HG02970 (cell line): ENCODE results near the gene PMPCA.

Source experiments
- ATAC-seq: cut with Tn5 transposase; IDR thresholded peaks from one replicate; pipeline ENCODE4 v1.9.1; 2021; ENCODE audit warnings: mild to moderate bottlenecking, moderate library complexity, moderate number of reproducible peaks; ENCODE audit not compliant: unreplicated experiment, low FRiP score

Gene PMPCA

DNA sequence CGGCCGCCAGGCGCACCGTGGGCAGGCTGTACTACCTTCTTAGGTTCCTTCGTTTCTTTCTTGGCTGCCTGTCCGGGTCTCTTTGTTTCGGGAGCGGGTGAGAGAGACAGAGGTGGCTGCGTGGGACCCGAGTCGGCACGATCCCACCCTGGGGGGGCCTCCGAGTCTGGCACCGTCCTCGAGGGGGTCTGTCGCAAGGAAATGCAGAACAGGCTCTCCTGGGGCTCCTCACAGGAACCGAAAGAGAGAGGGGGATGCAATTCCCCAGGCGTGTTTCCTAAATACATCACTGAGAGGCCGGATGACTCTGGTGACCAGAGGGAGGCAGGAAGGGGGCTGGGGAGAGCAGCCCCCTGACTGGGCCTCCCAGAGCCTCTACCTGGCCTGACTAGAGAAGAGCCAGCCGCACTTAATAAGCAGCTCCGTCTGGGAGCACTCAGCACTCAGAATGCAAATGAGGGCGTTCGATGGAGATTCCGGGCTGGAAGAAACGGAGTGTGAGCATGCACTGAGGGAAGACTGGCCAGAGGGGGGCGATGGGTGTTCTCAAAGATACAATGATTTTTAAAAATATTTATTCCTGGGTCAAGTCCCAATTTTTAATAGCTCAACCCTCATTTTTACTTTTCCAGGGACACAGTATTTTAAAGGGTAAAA is 40.9 kb downstream of the PMPCA start:
- ATAC-seq = no peak

DNA sequence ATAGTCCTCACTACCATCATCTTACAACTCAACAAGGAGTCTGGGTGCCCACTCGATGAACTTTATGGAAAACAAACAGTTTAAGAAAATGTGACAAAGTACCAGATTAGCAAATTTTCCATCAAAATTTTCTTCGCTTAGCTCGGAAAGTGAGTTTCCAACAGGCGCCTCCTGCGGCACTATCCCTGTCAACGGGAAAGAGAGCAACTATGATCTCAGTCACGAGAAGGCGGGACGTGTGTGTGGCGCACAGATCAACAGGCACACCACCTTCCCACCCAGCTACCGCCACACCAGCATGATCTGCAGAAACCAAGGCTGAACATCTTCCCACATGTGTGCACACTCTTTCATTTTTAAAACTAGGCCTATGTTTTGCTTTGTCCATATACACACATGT is 42.9 kb downstream of the PMPCA start:
- ATAC-seq = no peak

DNA sequence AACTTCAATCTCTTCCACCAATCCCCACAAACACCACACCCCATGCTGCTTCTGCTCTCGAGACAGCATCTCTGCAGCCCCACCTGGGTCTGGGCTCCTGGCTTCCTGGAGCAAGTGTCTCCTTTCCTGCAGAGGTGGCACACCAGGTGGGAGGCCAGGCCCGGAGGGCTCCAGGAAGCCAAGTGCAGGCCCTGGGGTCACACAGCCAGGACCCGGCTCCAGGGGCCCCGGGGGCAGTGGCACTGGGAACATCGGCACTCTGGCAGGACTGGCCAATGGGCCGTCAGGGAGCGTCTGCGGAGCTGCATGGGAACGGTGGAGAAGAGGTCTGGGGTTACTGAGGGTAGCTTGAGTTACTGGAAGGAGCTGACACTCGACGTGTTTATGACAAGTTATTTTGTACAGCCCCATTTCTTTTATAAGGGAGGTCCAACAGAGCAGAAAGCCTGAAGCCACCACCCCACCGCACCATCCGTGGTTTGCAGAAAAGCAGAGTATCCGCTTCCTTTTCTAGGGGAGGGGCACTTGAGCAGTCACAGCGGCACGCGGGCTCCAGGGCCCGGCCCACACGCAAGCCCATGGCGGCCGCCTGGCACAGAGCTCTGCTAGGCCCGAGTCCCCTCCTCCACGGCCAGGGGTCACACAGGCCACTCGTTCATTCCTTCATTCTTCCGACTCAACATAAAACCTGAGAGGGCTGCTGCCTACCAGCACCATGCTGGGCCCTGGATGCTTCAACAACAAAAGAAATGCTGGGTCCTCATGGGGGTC is 43.8 kb downstream of the PMPCA start:
- ATAC-seq = no peak

DNA sequence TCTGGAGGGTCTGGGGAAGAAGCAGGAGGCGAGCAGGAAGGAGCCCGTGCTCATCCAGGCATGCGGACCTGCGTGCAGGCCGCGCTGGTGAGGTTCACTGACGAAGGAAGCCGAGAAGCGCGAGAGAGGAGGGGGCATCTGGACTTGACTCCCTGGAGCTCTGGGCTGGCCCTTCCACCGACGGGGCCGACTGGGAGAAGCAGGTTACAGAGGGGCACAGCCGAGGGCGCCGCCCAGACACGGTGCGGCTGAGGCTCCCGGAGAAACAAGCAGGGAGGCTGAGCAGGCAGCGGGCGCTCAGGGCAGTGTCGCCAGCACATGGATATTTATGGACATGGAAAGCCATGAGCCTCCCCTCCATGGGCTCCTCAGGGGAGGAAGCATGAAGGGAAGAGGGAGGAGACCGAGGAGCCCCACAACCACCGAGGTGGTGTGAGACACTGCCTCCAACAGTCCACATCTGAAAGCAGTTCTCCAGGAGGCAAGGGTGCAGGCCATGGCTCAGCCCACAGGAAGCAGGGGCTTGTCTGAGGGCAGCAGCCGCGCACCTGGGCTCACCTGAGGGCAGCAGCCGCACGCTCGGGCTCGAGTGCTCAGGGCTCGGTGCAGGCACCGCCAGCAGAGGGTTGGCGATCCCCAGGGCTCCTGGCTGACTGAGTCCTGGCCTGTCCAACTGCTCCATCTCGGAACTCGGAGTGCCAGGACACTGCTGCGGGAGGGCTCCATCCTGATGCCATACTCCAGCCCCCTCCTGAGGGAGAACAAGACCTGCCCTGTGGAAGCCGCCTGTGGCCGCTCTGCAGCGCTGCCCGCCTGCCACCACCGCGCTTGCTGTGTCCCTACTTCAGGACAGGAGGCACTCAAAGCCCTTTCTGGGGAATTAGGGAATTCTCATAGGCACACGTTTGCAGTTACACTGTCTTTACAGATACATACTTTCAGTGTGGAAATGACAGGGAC is 44.9 kb downstream of the PMPCA start:
- ATAC-seq = no peak

DNA sequence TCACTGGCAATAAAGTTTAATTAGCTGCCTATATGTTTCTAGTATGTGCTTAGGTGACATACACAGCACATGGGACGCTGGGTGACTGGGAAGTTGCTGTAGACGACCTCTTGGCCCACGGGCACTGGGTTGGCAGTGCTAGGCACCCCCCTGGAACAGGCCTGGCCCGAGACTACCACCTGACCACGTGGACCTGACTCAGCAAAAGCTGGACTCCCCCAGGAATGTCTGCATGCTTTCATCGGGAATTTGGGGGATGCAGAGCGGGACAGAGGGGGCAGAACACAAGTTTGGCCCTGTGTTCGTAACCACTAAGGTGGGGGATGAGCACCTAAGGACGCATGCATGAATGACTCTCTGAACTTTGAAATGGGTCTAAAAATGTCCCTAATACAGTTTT is 45.8 kb downstream of the PMPCA start:
- no peak for ATAC-seq

DNA sequence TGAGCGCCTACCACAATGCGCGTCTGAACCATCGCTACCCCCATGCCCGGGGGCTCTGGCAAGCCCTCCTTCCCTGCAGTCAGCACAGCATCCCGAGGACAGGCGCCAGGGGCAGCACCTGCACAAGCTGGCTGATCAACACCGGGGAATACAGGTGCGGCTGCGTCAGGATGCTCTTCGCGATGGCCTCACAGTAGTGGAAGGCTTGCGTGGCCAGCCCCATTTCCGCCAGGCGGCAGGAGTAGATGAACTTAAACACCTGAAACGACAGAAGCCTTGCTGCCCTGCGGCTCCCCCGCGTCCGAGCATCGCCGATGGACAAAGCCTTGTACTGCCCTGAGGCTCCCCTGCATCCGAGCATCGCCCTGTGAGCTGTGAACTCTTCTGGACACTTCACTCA is 46.9 kb downstream of the PMPCA start:
- no peak for ATAC-seq

DNA sequence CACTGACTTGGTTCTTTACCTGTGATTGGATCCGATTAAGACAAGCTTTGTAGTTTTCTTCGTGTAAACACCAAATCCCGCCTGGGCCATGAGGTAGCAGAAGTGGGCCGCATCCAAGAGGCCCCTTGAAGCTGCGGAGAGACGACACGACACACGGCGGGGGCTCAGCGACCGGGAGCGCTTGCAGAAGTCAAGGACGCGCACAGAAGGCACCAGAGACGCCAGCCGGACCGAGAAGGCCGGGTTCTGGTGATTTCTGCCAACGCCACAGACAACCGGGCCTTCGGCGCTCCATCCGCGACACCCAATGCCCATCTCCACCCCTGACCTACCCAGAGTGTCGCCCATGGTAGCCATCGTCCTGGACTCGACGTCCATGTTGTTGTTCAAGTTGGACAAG is 49.0 kb downstream of the PMPCA start:
- ATAC-seq = no peak

DNA sequence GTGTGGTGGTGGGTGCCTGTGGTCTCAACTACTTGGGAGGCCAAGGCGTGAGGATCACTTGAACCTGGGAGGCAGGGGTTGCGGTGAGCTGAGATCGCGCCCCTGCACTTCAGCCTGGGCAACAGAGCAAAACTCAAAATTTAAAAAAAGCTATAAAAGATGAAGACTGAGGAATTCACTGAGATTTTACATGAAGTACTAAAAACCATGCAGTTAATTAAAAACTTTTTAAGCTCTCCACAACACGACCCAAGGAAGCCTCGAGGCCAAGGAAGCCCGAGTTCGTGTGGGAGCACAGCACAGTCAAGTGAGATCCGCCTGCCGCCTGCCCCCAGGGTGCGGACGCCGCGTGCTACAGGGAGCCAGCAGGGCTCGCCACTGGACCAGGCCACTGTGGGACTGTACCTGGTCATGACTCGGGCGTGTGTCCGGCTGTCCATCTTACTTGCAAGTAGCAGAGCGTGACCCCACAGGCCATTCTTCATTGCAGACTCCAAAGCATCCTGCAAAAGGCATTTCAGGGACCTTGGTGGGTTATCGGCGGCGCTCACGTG is 50.4 kb downstream of the PMPCA start:
- no peak for ATAC-seq

DNA sequence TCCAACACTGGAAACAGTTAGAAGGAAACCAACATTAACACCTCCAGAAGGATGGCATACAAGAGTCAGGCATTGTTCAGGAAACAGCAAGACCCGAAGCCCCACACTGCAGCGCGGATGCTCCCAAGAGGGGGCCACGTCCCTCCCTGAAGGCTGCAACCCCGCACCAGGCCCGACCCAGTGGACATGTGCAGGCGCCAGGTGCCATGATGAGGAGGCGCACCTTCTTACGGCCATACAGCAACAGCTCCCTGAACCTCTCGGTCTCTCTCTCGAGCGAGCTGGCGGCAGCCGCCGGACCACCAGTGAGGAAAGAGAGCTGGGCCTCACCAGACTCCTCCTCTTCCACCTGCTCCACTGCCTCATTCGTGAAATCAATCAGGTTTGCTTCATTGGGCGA is 52.2 kb downstream of the PMPCA start:
- ATAC-seq = no peak

DNA sequence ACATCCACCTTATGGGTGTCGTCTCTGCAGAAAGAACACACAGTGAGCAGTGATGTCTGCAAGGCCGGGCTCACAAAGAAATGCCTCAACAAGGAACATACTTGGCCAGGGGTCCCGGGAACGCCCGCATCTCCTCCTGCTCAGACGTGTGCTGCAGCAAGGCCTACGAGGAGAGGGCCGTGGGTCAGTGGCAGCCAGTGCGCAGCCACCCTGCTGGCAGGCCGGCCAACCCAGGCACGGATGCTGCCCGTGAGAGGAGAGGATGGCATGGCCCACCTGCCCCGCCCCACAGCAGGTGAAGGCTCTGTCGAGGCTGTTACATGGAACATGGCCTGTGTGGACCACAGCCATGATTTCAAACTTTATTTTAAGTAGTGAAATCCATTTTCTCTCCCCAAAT is 53.1 kb downstream of the PMPCA start:
- ATAC-seq = no peak

DNA sequence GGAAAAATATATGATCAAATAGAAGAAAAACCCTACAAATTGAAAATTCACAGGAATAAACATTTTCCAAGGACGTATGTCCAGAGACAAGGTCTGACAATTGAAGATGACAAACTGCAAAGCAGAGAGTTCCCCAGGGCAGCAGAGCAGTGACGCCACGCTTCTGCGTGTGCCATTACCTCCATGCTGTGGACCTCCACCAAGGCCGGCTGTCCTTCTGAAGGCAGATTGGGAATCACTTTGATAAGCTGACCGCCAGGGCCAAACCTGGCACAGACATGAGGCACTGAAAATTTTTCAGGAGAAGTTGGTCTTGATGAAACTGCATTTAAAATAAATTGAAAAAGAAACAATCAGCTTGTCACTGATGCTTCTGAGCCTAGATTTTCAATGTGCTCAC is 53.8 kb downstream of the PMPCA start:
- ATAC-seq = no peak

DNA sequence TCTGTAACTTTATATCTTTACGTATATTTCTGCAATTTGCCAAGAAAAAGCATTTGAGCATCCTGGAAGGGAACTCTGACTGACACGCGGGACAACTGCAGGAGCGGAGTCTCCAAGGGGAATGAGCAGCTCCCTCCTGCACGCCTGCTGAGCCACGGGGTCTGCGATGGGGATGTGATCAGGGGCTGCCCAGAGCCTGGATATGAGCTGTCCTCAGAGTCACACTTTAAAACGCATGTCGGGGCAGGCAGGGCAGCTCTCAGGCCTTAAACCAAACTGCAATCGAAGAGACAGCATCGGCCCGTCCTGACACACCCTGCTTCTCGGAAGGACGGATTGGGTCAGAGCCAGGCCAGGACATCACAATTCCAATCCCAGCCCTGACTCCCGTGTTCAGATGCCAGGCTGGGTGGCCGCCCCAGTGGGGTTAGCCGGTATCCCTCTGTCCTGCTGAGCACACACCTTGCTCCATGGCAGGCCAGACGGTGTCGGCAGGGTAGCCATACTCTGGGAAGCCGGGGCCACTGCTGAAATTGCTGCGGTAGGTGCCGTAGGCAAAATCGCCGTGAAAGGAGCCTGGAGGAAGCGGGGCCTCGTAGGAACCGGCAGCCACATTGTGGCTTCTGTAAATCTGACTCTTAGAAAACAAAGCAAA is 55.2 kb downstream of the PMPCA start:
- ATAC-seq = no peak

DNA sequence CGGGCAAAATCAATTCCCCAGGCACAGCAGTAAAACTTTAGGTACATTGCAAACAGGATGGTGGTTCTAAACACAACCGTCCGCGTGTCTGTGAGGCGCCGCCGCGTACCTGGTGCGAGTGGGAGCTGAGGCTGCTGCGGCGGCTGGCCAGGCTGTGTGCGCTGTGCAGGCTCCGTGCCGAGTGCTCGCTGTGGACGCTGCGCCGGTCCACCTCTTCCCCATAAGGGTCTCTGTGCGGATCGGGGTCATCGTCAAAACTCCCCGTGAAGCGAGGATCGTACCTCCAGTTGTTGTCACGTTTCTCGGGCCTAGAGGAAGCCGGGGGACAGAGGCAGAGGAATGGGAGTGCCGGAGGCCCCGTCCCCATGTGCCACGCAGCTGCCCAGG is 55.7 kb downstream of the PMPCA start:
- no peak for ATAC-seq

DNA sequence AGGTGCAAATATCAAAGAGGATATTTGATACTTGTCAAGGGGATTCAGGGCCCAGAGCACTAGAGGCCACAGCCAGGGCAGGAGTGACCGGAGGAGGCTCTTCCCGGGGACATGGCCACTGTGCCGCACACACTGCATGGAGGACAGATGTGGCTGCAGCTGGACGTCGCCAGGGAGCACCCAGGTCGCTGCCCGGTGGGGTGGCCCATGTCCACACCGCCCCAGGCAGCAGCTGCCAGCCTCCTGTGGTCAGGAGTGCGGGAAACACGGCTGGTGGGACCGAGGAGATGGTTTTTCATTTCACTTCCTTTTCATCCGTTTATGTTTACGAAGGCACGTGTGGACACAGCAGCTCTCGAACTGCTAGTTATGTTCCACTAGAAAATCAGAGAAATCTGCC is 57.3 kb downstream of the PMPCA start:
- ATAC-seq = no peak

DNA sequence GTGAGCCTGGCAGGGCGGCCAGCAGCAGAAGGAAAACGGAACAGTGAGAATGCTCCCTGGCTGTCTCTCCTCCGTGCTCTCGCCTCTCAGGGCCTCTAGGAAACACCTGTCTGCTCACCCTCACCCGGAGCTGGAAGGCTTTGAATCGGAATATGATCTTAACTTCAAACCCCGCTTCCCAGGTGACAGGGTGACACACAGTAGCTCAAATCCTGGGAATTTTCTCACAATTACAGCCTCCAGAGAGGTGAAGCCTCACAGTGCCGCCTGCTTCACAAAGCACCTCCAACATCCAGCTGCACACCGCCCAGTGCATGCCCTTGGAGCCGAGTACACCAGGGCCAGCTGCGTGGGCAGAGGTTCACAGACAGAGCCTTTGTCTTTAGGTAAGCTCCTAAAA is 59.9 kb downstream of the PMPCA start:
- ATAC-seq = no peak

DNA sequence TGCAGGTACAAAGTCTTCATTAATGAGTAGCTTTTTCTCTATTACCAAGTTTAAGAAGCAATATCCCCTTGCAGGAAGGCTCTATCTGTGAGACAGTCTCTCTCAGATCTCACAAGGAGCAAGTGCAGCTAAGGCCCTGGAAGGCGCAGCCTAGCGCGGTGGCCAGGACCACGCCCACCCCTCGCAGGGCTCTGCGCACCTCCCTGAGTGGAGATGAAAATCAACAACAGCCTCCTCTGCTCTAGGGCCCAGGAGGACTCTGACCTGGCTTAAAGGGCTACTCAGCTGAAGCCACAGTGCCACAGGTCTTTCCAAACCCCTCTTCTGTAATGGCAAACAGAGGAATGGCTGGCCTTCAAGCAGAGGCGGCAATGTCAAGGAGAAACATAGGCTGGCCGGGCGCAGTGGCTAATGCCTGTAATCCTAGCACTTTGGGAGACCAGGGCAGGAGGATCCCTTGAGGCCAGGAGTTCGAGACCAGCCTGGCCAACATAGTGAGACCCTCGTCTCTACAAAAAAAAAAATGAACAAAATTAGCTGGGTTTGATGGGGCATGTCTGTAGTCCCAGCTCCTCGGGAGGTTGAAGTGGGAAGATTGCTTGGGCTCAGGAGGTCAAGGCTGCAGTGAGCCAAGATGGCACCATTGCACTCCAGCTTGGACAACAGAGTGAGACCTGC is 60.5 kb downstream of the PMPCA start:
- ATAC-seq = no peak

DNA sequence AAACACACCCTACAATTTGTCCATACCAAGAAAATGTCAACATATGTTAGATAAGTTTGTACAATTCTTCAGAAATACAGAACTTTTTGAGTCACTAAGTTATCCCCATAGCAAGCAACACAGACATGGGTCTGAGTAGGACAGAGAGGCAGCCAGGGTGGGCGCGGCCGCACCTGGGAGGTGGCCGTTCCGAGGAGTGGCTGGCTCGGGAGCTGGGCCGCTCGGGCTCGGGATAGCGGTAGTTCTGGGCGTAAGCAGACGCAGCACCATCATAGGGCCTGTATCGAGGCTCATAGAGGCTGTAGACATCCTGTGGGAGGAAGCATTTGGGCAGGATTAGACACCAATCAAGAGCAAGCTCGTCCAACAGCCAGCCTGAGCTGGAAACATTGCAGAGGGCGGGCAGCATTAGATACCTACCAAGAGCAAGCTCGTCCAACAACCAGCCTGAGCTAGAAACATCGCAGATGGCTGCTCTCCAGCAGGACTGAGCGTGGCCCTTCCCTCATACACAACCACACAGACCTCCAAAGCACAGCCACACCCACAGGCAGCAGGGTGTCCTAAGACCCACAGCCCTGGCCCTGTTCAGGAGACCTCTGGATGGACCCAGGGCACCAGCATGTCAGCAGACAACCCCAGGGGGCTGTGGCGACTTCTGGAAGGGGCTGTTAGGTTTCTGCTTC is 61.5 kb downstream of the PMPCA start:
- no peak for ATAC-seq

DNA sequence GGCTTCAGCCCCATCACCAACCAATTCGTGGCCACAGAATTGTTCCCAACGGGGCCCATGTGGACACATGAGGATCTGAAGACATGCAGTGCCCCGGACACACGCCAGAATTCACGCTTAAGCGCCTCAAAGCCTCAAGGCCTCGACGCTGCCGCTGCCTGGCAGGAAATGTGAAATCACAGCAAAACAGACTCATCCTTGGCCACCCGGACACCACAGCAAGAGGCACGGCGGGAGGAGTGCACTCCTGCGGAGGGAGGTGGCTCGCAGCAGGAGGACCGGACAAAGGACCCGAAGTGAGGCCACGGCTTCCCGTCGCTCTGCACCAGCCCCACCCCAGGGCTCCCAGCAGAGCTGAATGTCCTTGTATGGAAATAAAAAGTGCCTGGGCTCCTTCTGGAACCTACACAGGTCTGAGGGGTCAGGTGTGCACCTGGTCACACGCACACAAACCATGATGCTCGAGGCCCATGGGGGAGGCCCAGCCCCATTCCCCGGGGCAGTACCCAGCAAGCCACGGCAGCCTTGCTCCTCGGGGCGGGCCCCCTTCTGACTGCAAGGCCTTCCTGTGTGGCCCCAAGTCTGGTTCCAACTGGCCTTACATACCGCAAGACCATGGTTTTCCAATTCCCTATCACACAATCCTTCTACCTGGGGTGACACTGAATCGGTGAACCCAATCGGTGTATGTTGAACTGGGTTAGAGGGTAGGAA is 62.3 kb downstream of the PMPCA start:
- no peak for ATAC-seq

DNA sequence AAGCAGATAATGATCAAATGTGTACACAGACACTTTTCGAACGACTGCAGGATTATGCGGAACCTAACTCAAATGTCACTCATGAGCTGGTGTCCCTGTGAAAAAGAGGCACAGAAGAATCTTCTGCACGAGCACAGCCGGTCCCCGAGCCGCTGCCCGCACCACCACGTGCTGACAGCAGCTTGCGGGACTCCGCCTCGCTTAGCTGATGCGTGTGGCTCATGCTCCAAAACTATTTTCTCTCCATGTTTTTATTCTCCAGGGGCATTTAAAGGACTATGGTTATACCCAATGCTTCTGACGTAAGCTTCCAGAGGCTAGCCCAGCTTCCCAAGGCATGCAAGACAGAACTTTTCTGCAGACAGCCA is 62.9 kb downstream of the PMPCA start:
- no peak for ATAC-seq
